NCI-H748 treated with DMSO at 0.1 percent for 48 hours (cell line): Measurements from ENCODE around the gene GPR31.

Experiments
- DNase-seq: peaks from one replicate; lab custom pipeline; 2025; lab: John Stamatoyannopoulos, UW

Gene GPR31

GRCh38 chr6:167118006-167118405, 39.8 kb downstream of the GPR31 start:
- DNase-seq: no peak

DNA sequence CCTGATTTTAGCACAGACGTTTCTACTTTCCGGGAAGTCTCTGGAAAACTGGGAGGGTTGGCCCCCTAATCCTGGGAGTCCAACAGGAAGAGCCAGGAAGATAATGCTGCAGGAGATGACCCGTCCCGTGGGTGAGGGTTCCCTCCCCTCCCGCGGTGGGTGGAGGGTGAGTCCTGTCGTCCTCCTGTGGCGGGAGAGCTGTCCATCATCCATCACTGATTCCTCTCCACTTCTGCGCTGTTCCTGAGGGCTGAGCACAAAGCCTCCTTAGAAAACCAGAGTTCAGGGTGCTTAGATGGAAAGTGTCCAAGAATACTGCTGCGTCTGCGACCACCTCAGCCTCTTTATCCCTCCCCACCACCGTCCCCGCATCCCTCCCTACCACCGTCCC, 40.9 kb downstream of the GPR31 start:
- no peak for DNase-seq

GRCh38 chr6:167116109-167116837, 41.5 kb downstream of the GPR31 start:
- no peak for DNase-seq

DNA sequence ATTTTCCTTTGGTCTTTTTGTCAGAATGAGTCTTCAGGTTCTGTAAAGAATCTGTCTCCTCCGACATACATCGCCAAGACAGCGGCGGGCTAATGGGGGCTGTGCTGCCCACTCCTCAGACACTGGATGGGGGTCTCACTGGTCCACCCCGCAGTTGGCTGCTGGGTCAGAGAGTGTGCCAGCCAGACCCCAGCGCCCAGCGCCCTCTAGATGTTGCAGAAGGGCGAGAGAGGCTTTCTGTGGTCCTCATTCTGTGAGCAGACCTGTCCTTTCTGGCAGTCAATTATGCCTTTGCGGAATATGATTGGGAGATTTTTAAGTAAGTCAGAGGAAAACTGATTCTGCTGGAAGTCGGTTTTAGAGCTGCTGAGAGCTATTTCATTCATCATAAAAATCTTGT, 42.7 kb downstream of the GPR31 start:
- no peak for DNase-seq

DNA sequence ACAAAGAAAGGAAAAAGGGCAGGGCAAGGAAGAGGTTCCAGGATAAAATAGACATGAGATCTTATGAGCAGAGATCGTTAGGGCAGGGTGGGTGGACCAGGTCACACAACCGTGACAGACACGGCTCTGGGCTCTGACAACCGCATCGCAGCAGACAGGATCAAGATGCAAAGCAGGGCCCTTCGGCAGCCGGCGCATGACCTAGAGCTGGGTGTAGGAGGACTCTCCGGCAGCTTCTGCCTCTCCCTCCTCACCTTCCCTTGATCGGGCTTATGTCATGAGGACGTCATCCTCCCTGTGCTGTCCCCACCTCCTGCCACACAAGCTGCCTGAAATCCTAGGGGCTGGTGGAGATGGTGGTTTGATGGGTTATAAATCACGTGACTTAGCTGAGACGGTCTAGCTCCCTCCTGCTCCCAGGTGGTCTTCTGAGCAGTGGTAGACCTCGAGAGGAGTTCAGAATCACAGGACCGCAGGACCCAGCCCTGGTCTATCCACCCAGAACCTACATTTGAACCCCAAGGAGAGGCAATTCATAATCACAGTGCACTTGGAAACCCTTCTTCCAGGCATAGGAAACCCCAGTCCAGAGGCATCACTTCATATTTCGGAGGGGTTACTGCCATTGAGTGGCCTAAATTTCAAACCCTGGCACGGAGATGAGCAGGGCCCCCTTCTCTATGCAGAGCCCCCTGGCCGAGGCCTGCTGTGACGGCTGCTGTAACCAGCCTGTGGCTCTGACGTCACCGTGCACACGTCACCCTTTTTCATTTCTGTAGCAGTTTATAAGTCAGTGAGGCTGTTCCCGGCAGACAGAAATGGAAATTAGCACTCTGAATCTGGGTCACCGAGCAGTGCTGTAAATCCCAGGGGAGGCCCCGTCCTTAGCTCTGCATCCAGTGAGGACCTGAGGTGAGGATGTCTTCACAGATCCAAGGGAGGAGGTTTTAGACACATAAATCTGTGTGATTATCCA, 43.6 kb downstream of the GPR31 start:
- no peak for DNase-seq

GRCh38 chr6:167113047-167113754, 44.6 kb downstream of the GPR31 start:
- DNase-seq: no peak

GRCh38 chr6:167112421-167112820, 45.4 kb downstream of the GPR31 start:
- DNase-seq: no peak

- DNase-seq: no peak
Observed at GRCh38 chr6:167111597-167111996, 46.2 kb downstream of the GPR31 start.

GRCh38 chr6:167109651-167110050, 48.1 kb downstream of the GPR31 start:
- DNase-seq: no peak

DNA sequence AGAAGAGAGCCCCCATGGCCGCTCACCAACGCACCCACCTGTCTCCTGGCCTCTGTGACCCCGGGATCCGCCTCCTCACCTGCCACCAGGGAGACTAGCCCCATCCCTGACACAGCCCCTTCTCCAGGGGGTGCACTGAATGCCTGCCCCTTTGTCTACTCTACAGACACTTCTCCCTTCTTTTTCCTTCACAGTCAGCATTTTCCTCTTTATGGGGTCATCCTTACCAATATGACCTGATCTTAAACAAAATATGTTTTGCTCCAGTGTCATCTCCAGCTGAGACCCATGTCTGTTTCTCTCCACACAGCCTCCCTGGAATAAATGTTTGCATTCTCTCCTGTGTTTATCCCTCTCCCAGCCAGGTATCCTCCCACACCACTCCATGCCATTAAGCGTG, 49.5 kb downstream of the GPR31 start:
- DNase-seq: no peak

GRCh38 chr6:167107787-167108186, 50.0 kb downstream of the GPR31 start:
- no peak for DNase-seq

- no peak for DNase-seq
Observed at GRCh38 chr6:167106406-167106805, 51.4 kb downstream of the GPR31 start.
